Gastrocnemius medialis (tissue), 4 donors: ENCODE results near the gene TMEM207.

Experiments used
- POLR2A ChIP-seq, 2 donors: fragments of 450-650 bp; IDR thresholded peaks; one replicate each; pipeline ENCODE4 v1.6.1; 2017; ENCODE audit warnings: antibody characterized with exemption in 2 of 2, mild to moderate bottlenecking in 2 of 2, moderate library complexity in 2 of 2
- TF ChIP-seq, protein P1 (sequence below), 5 experiments: fragments of 450-650 bp in 3 of 5; fragments of 200-600 bp in 2 of 5; sonication (generic) in 2 of 5; IDR thresholded peaks in 4 of 5; conservative IDR thresholded peaks in 1 of 5; 1 replicate in 4 of 5; 2 replicates in 1 of 5; pipeline ENCODE4 v1.5.1; 2016 to 2019; ENCODE audit warnings: antibody characterized with exemption in 5 of 5, mild to moderate bottlenecking in 3 of 5, moderate library complexity in 3 of 5

DNA sequence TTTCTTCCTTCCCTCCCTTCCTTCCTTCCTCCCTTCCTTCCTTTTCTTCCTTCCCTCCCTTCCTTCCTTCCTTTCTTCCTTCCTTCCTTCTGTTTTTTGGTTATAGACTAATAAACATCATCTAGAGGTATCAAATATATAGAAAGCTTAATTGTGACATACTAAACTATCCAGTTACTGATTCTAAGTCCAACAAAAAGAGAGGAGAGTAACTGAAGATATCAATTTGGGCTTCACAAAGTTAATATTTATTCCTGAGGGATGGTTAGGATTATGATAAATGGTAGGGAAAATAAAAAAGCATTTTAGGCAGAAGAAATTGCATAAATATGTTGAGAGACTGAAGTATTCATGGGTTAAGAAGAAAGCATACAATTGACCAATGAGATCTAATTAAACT is 69.5 kb downstream of the TMEM207 start:
- TF ChIP-seq, protein P1, sequence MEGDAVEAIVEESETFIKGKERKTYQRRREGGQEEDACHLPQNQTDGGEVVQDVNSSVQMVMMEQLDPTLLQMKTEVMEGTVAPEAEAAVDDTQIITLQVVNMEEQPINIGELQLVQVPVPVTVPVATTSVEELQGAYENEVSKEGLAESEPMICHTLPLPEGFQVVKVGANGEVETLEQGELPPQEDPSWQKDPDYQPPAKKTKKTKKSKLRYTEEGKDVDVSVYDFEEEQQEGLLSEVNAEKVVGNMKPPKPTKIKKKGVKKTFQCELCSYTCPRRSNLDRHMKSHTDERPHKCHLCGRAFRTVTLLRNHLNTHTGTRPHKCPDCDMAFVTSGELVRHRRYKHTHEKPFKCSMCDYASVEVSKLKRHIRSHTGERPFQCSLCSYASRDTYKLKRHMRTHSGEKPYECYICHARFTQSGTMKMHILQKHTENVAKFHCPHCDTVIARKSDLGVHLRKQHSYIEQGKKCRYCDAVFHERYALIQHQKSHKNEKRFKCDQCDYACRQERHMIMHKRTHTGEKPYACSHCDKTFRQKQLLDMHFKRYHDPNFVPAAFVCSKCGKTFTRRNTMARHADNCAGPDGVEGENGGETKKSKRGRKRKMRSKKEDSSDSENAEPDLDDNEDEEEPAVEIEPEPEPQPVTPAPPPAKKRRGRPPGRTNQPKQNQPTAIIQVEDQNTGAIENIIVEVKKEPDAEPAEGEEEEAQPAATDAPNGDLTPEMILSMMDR (IDR thresholded peaks at IDR 0.05 in 4 of 5, conservative IDR thresholded peaks at IDR 0.05 in 1 of 5) = no peak
- TF ChIP-seq POLR2A (IDR thresholded peaks at IDR 0.05) = no peak
